ENCODE measurements around the gene PRM1.

GRCh38 chr16:11238272-11239202 is 42.6 kb downstream of the PRM1 start:
- TF ChIP-seq NRF1 (IDR thresholded peaks at IDR 0.05; ENCODE audit: low read depth, low read length) (no peak), TEAD4 (IDR thresholded peaks at IDR 0.05; ENCODE audit: low read depth, low read length) (no peak), RXRA (IDR thresholded peaks at IDR 0.05; ENCODE audit: insufficient read depth, low read depth, low read length) (no peak), EP300 (IDR thresholded peaks at IDR 0.05; ENCODE audit: borderline replicate concordance in 1 of 2, low read depth in 2 of 2, low read length in 2 of 2) (no peak), MAFK (IDR thresholded peaks at IDR 0.05; ENCODE audit: low read depth, low read length) (no peak), POLR2A (IDR thresholded peaks at IDR 0.05; ENCODE audit: control extremely low read depth in 1 of 2, low read depth in 2 of 2, low read length in 2 of 2) (no peak), SP2 (IDR thresholded peaks at IDR 0.05; ENCODE audit: low read length) (no peak), YY1 (IDR thresholded peaks at IDR 0.05; ENCODE audit: low read depth, low read length) (no peak), CTCF (IDR thresholded peaks at IDR 0.05; ENCODE audit: control extremely low read depth in 1 of 3, insufficient read depth in 1 of 3, low read depth in 1 of 3, low read length in 3 of 3) (no peak), KDM1A (IDR thresholded peaks at IDR 0.05; ENCODE audit: borderline replicate concordance, low read length) (peak; percentile 49; the same call in 1 of the 2 replicates), POU5F1 (IDR thresholded peaks at IDR 0.05; ENCODE audit: low read depth, low read length) (no peak), EZH2 (IDR thresholded peaks at IDR 0.05; ENCODE audit: low read depth, low read length, severe bottlenecking) (no peak)

All from H1 (cell line).